Fibroblast of skin of right biceps (primary cell): ENCODE measurements around the gene PCDHB2.
"Not testable (repeated sequence)": the region's sequence is repeated elsewhere in the genome, so short reads cannot be mapped to it uniquely, and the experiment has no call there.

ENCODE experiments used
- DNase-seq: peaks from one replicate; pipeline ENCODE4 v3.0.0-alpha.2; 2013

PCDHB2 gene

DNA sequence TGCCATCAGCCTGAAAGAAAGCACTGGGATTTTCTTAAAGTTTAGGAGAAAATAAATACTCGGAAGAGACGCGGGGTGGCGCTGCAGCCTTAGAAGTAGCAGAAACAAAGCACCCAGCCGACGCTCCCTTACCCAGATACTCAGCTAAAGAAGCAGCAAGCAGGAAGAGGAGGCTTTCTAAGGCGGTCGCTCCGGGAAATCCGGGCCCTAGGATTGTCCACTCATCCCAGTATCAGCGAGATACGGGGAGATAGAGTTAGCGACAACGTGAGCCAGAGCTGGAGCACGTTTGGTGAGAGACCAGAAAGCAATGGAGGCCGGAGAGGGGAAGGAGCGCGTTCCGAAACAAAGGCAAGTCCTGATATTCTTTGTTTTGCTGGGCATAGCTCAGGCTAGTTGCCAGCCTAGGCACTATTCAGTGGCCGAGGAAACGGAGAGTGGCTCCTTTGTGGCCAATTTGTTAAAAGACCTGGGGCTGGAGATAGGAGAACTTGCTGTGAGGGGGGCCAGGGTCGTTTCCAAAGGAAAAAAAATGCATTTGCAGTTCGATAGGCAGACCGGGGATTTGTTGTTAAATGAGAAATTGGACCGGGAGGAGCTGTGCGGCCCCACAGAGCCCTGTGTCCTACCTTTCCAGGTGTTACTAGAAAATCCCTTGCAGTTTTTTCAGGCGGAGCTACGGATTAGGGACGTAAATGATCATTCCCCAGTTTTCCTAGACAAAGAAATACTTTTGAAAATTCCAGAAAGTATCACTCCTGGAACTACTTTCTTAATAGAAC is at the start of gene PCDHB2:
TSS of gene PCDHB2 (plus strand) at position 135 of the 782 bp plus-strand sequence. CDS start at position 311, 176 bp downstream.
- peak; percentile 67 for DNase-seq

DNA sequence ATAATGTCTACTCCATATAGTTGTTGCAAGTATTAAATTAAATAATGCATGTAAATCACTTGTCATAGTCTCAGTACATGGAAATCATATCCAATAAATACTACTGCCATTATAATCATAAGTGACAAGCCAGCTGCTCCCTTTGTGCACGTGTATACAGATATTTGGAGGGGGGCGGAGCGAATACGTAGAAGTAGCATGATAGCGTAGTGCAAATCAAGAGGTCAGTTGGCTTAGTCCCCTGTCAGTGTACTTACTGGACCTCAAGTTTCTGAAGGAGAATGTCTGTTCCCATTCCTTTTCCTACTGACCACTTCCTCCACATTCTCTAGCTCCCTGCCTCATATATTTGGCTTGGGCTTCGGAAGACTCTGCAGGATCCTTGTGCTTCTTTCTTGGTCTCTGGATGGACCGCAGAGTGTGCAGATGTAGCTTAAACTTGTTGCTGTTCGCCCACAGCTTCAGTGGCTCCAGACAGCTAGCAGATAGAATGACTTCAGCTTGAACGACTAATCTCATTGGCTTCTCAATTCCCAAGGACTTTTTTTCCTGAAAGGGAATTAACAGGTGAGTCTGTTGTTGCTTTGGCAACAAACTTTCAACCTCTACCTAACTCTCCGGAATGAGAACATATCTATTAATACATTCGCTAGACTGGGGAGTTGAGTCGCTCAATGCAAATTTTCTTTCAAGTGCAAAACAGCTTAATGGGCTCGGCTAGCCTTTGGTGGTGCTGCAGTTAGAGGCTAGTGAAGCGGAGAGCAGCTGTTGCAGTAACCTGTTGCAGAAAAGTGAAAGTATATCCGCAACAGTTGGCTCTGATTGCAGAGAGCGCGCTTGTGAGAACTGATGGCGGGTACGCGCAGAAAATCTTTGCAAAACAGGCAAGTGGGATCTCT is 43.5 kb upstream of the PCDHB2 start, which contains the start of gene PCDHB1:
TSS of gene PCDHB1 (plus strand) at position 753 of the 899 bp plus-strand sequence. CDS start at position 850, 97 bp downstream.
- DNase-seq, result no peak

- no peak for DNase-seq
Observed at GRCh38 chr5:141051521-141051866, 42.9 kb upstream of the PCDHB2 start.

GRCh38 chr5:141077826-141078225 is 16.6 kb upstream of the PCDHB2 start:
- no peak for DNase-seq

- no peak for DNase-seq
Observed at GRCh38 chr5:141082228-141082627, 12.2 kb upstream of the PCDHB2 start.

DNA sequence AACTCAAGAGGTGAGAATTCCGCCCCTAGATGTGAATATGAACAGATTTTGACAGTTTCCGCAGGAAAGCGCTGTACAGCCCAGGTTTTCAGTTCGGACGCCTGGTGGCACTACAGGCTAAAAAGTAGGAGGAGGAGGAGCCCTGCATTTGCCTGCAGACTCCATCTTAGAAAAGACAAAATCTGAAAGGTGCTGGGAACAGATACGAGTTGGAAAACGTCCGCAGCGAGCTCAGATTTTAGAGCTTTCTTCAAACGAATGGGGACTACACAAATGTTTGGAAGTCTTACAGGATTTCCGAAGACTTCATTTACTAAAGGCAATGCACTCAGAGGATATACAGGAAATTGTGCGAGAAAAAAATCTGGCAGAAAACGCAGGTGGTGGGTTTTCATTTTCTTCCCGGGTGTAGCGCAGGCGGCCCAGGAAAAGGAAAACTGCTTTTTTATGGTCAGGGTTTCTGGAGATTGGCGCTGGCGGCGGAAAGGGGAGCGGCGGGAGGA is 9.9 kb upstream of the PCDHB2 start:
- DNase-seq, result peak; percentile 35

DNA sequence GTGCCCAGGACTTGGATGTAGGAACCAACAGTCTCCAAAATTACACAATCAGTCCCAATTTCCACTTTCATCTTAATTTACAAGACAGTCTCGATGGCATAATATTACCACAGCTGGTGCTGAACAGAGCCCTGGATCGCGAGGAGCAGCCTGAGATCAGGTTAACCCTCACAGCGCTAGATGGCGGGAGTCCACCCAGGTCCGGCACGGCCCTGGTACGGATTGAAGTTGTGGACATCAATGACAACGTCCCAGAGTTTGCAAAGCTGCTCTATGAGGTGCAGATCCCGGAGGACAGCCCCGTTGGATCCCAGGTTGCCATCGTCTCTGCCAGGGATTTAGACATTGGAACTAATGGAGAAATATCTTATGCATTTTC is 837 bp downstream of the PCDHB2 start:
- DNase-seq, result no peak

DNA sequence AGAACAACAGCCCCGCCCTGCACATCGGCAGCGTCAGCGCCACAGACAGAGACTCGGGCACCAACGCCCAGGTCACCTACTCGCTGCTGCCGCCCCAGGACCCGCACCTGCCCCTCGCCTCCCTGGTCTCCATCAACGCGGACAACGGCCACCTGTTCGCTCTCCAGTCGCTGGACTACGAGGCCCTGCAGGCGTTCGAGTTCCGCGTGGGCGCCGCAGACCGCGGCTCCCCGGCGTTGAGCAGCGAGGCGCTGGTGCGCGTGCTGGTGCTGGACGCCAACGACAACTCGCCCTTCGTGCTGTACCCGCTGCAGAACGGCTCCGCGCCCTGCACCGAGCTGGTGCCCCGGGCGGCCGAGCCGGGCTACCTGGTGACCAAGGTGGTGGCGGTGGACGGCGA is 1.8 kb downstream of the PCDHB2 start:
- DNase-seq, result not testable (repeated sequence)

GRCh38 chr5:141096586-141096985 is 2.2 kb downstream of the PCDHB2 start:
- DNase-seq, result not testable (repeated sequence)

GRCh38 chr5:141100243-141100805 is 5.9 kb downstream of the PCDHB2 start, which contains the start of gene PCDHB3:
TSS of gene PCDHB3 (plus strand) at chr5:141100473. CDS start at chr5:141100650, 177 bp downstream.
- peak; percentile 48 for DNase-seq

DNA sequence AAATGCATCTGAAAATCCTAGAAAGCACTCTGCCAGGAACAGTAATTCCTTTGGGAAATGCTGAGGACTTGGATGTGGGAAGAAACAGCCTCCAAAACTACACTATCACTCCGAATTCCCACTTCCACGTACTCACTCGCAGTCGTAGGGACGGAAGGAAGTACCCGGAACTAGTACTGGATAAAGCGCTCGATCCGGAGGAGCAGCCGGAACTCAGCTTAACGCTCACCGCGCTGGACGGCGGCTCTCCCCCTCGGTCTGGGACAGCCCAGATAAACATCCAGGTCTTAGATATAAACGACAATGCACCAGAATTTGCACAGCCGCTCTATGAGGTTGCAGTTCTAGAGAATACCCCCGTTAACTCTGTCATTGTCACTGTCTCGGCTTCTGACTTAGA is 6.6 kb downstream of the PCDHB2 start:
- DNase-seq, result no peak

DNA sequence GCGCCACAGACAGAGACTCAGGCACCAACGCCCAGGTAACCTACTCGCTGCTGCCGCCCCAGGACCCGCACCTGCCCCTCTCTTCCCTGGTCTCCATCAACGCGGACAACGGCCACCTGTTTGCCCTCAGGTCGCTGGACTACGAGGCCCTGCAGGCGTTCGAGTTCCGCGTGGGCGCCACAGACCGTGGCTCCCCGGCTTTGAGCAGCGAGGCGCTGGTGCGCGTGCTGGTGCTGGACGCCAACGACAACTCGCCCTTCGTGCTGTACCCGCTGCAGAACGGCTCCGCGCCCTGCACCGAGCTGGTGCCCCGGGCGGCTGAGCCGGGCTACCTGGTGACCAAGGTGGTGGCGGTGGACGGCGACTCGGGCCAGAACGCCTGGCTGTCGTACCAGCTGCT is 7.7 kb downstream of the PCDHB2 start:
- not testable (repeated sequence) for DNase-seq

DNA sequence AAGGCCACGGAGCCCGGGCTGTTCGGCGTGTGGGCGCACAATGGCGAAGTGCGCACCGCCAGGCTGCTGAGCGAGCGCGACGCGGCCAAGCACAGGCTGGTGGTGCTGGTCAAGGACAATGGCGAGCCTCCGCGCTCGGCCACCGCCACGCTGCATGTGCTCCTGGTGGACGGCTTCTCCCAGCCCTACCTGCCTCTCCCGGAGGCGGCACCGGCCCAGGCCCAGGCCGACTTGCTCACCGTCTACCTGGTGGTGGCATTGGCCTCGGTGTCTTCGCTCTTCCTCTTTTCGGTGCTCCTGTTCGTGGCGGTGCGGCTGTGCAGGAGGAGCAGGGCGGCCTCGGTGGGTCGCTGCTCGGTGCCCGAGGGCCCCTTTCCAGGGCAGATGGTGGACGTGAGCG is 8.1 kb downstream of the PCDHB2 start:
- DNase-seq, result not testable (repeated sequence)

GRCh38 chr5:141105350-141105749 is 10.9 kb downstream of the PCDHB2 start:
- no peak for DNase-seq

DNA sequence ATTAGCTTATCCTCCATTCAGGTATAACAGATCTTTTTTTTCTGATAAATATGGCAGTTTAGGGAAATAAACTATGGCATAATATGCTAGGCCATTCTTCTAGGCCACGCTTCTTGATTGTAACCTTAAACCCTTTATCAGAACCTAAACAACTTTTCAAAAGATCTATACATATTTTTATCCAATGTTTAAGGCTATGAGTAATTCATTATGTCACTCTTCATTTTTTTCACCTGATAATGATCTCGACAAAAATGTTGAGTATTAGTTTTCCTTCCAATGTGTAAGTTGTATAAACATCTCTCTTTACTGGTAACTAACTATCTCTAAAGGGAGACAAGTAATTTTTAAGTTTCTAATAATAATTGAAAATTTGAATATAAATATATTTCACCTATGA is 24.8 kb downstream of the PCDHB2 start:
- no peak for DNase-seq

- no peak for DNase-seq
Observed at GRCh38 chr5:141121563-141121962, 27.1 kb downstream of the PCDHB2 start, which contains the start of gene PCDHB4. TSS of gene PCDHB4 (plus strand) at chr5:141121818. CDS start at chr5:141121999, 181 bp downstream.

GRCh38 chr5:141121985-141122384 is 27.6 kb downstream of the PCDHB2 start:
- no peak for DNase-seq

- DNase-seq, result not testable (repeated sequence)
Observed at GRCh38 chr5:141123396-141124135, 29.2 kb downstream of the PCDHB2 start.

- no peak for DNase-seq
Observed at GRCh38 chr5:141127305-141127704, 32.9 kb downstream of the PCDHB2 start.

DNA sequence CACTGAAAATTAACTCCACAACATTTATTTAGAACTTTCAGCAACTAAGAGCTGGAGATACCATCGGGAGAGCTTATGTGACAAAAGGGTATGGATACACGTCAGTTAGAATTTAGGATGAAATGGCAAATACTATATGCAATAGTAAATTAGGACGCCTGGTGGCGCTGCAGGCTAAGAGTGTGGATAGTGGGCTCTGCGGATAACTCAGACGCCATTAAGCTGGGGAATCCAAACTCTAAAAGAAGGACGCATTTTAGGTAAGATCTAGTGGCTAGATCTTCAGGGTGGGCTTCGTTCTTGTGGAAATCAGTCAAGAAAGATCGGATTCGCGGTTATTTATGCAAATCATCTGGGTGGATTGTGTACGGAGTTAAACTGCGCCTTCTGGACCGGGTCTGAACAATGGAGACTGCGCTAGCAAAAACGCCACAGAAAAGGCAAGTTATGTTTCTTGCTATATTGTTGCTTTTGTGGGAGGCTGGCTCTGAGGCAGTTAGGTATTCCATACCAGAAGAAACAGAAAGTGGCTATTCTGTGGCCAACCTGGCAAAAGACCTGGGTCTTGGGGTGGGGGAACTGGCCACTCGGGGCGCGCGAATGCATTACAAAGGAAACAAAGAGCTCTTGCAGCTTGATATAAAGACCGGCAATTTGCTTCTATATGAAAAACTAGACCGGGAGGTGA is 40.8 kb downstream of the PCDHB2 start, which contains the start of gene PCDHB5:
TSS of gene PCDHB5 (plus strand) at position 177 of the 688 bp plus-strand sequence. CDS start at position 406, 229 bp downstream.
- DNase-seq, result peak; percentile 13

DNA sequence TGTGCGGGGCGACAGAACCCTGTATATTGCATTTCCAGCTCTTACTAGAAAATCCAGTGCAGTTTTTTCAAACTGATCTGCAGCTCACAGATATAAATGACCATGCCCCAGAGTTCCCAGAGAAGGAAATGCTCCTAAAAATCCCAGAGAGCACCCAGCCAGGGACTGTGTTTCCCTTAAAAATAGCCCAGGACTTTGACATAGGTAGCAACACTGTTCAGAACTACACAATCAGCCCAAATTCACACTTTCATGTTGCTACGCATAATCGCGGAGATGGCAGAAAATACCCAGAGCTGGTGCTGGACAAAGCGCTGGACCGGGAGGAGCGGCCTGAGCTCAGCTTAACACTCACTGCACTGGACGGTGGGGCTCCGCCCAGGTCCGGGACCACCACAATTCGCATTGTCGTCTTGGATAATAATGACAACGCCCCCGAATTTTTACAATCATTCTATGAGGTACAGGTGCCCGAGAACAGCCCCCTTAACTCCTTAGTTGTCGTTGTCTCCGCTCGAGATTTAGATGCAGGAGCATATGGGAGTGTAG is 41.4 kb downstream of the PCDHB2 start:
- DNase-seq, result no peak
